ENCODE results near the gene GCLC. TPM values are rescaled to one million over a fixed set of nuclear protein-coding genes. Genes with fewer than 3 reads are reported as not detected.
"Not testable (repeated sequence)": the region's sequence is repeated elsewhere in the genome, so short reads cannot be mapped to it uniquely, and the experiment has no call there.

Gene GCLC
- total RNA-seq, 1 experiment from 2014 or later: 88.9 TPM

DNA sequence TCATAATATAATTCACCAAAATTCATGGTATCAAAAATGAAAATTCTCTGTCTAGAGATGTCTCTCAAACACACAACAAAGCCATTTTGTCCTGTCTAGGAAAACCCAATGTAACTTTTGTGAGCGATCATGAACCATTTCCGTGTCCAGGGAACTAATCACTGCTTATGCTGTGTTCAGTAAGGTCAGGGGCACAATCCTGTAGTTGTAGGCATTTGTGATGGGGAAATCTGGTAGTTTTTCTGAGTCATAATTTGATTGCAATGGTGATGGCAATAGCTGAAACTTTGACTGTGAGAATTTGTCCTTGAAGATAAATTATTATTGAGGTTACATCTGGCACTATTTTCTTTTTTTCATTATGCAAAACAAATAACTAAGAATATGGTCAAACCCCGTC, 21.0 kb upstream of the GCLC start:
- ChIA-PET POLR2A (no interaction called here), CTCF (no interaction called here)
- Histone ChIP-seq H3K9me3 (0 out of 2 replicates have a peak, but pooled peaks cover 13% of the 10 kb centered on the region), H3K27me3 (replicated peaks; ENCODE audit: control insufficient read depth, insufficient read depth, low read length) (no peaks in the 10 kb centered on the region), H3K4me1 (0 out of 2 replicates have a peak, but pooled peaks cover 3% of the 10 kb centered on the region), H3K4me3 (ENCODE audit: low read depth, low read length) (no peak overlapping the region), H3K36me3 (ENCODE audit: control insufficient read depth, insufficient read depth, low read length) (no peaks in the 10 kb centered on the region)
- Mint-ChIP-seq H3K4me3 (ENCODE audit: unreplicated experiment) (no peak overlapping the region), H3K27ac (ENCODE audit: unreplicated experiment) (no peak overlapping the region), H3K9me3 (ENCODE audit: unreplicated experiment) (peaks cover 10% of the 10 kb centered on the region), H3K4me1 (ENCODE audit: low read depth, unreplicated experiment) (no peaks in the 10 kb centered on the region), H3K36me3 (ENCODE audit: insufficient read depth, unreplicated experiment) (no peaks in the 10 kb centered on the region), H3K27me3 (ENCODE audit: insufficient read depth, unreplicated experiment) (no peaks in the 10 kb centered on the region)
- no peak for TF ChIP-seq CTCF (IDR thresholded peaks at IDR 0.05; ENCODE audit: insufficient read depth in 1 of 2, low read depth in 1 of 2, low read length in 1 of 2, severe bottlenecking in 1 of 2, unreplicated experiment in 1 of 2)
- BruUV-seq (replicated peaks): no TSS peak
- intact Hi-C loops (cut with micrococcal nuclease; ENCODE audit: unreplicated experiment): loop anchor here (10.0 kb wide), 1 partner anchor 771 kb away; no protein-coding TSS in a partner anchor
- no peak for DNase-seq

DNA sequence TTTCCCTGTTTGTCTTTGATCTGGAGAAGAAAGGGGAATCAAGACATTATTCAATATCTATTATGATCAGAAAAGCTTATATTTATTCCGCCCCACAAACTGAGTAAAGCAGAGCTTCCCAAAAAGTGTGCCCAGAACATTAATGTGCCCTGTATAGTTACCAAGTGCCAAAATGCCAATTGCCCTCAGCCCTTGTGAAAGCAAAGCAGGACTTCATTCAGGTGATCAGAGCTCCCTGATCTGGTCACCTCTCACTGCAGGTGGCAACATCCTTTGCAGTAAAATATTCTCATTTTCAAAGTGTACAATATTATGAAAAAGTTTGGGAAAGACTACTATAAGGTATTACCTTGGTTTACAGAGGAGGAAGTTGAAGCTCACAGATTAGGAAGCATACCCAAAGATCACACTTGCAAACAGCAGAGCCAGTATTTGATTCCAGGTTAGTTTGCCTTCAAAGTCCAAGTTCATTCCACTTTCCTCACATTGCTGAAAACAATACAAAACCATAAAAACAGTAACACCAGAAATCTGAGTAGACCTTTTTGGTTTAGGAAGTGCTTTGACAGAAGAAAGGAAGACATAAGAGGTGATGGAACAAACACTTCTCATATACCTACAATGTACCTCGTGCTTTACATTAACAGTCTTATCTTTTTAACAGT, 19.6 kb upstream of the GCLC start:
- no peaks in the 10 kb centered on the region for H3K36me3 ChIP-seq (ENCODE audit: control insufficient read depth, insufficient read depth, low read length)
- H3K9me3 Mint-ChIP-seq (ENCODE audit: unreplicated experiment): peaks cover 10% of the 10 kb centered on the region
- no peak overlapping the region for H3K27ac Mint-ChIP-seq (ENCODE audit: unreplicated experiment)
- BruUV-seq (replicated peaks): no TSS peak
- no peaks in the 10 kb centered on the region for H3K27me3 ChIP-seq (replicated peaks; ENCODE audit: control insufficient read depth, insufficient read depth, low read length)
- H3K4me3 Mint-ChIP-seq (ENCODE audit: unreplicated experiment): no peak overlapping the region
- H3K4me1 ChIP-seq: no peaks in the 10 kb centered on the region
- H3K9me3 ChIP-seq: peaks cover 25% of the 10 kb centered on the region
- ChIA-PET CTCF (no interaction called here), POLR2A (no interaction called here)
- H3K36me3 Mint-ChIP-seq (ENCODE audit: insufficient read depth, unreplicated experiment): no peaks in the 10 kb centered on the region
- H3K4me1 Mint-ChIP-seq (ENCODE audit: low read depth, unreplicated experiment): no peaks in the 10 kb centered on the region
- H3K27me3 Mint-ChIP-seq (ENCODE audit: insufficient read depth, unreplicated experiment): no peaks in the 10 kb centered on the region
- no peak overlapping the region for H3K4me3 ChIP-seq (ENCODE audit: low read depth, low read length)
- no peak for TF ChIP-seq CTCF (IDR thresholded peaks at IDR 0.05; ENCODE audit: insufficient read depth in 1 of 2, low read depth in 1 of 2, low read length in 1 of 2, severe bottlenecking in 1 of 2, unreplicated experiment in 1 of 2)
- no peak for DNase-seq
- intact Hi-C loops (cut with micrococcal nuclease; ENCODE audit: unreplicated experiment): loop anchor here (10.0 kb wide), 1 partner anchor 770 kb away; no protein-coding TSS in a partner anchor

GRCh38 chr6:53556986-53557715, 12.2 kb upstream of the GCLC start:
- H3K36me3 ChIP-seq (ENCODE audit: control insufficient read depth, insufficient read depth, low read length): no peaks in the 10 kb centered on the region
- Mint-ChIP-seq H3K36me3 (ENCODE audit: insufficient read depth, unreplicated experiment) (no peaks in the 10 kb centered on the region), H3K4me3 (ENCODE audit: unreplicated experiment) (no peak overlapping the region), H3K9me3 (ENCODE audit: unreplicated experiment) (peaks cover 30% of the 10 kb centered on the region), H3K4me1 (ENCODE audit: low read depth, unreplicated experiment) (no peaks in the 10 kb centered on the region), H3K27ac (ENCODE audit: unreplicated experiment) (no peak overlapping the region), H3K27me3 (ENCODE audit: insufficient read depth, unreplicated experiment) (no peaks in the 10 kb centered on the region)
- peaks cover 40% of the 10 kb centered on the region for H3K9me3 ChIP-seq
- H3K27me3 ChIP-seq (replicated peaks; ENCODE audit: control insufficient read depth, insufficient read depth, low read length): no peaks in the 10 kb centered on the region
- DNase-seq: no peak
- TF ChIP-seq CTCF (IDR thresholded peaks at IDR 0.05; ENCODE audit: insufficient read depth in 1 of 2, low read depth in 1 of 2, low read length in 1 of 2, severe bottlenecking in 1 of 2, unreplicated experiment in 1 of 2): no peak
- H3K4me1 ChIP-seq: no peaks in the 10 kb centered on the region
- ChIA-PET POLR2A (no interaction called here), CTCF (no interaction called here)
- intact Hi-C loops (cut with micrococcal nuclease; ENCODE audit: unreplicated experiment): no loop called here
- no peak overlapping the region for H3K4me3 ChIP-seq (ENCODE audit: low read depth, low read length)
- no TSS peak for BruUV-seq (replicated peaks)

GRCh38 chr6:53553600-53553999, 8.7 kb upstream of the GCLC start:
- BruUV-seq (replicated peaks); CTCF ChIA-PET; H3K4me3 Mint-ChIP-seq (ENCODE audit: unreplicated experiment); H3K27me3 ChIP-seq (replicated peaks; ENCODE audit: control insufficient read depth, insufficient read depth, low read length); H3K4me1 ChIP-seq; H3K27me3 Mint-ChIP-seq (ENCODE audit: insufficient read depth, unreplicated experiment); H3K36me3 Mint-ChIP-seq (ENCODE audit: insufficient read depth, unreplicated experiment); H3K4me3 ChIP-seq (ENCODE audit: low read depth, low read length); H3K36me3 ChIP-seq (ENCODE audit: control insufficient read depth, insufficient read depth, low read length); DNase-seq; intact Hi-C loops (cut with micrococcal nuclease; ENCODE audit: unreplicated experiment); H3K4me1 Mint-ChIP-seq (ENCODE audit: low read depth, unreplicated experiment); POLR2A ChIA-PET; H3K27ac Mint-ChIP-seq (ENCODE audit: unreplicated experiment): not testable (repeated sequence)
- H3K9me3 Mint-ChIP-seq (ENCODE audit: unreplicated experiment): peaks cover 28% of the 10 kb centered on the region
- peaks cover 11% of the 10 kb centered on the region for H3K9me3 ChIP-seq

DNA sequence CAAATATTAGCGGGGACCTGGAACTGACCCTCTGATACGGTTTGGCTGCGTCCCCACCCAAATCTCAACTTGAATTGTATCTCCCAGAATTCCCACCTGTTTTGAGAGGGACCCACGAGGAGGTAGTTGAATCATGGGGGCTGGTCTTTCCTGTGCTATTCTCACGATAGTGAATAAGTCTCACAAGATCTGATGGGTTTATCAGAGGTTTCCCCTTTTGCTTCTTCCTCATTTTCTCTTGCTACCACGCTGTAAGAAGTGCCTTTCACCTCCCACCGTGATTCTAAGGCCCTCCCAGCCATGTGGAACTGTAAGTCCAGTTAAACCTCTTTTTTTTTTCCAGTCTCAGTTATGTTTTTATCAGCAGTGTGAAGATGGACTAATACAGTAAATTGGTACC, 6.8 kb upstream of the GCLC start:
- POLR2A ChIA-PET, CTCF ChIA-PET: not testable (repeated sequence)

More for the DNA sequence above, 6.8 kb upstream of the GCLC start:
- H3K4me3 ChIP-seq (ENCODE audit: low read depth, low read length); H3K9me3 ChIP-seq; H3K36me3 Mint-ChIP-seq (ENCODE audit: insufficient read depth, unreplicated experiment); H3K27me3 ChIP-seq (replicated peaks; ENCODE audit: control insufficient read depth, insufficient read depth, low read length); intact Hi-C loops (cut with micrococcal nuclease; ENCODE audit: unreplicated experiment); H3K4me1 ChIP-seq; H3K4me3 Mint-ChIP-seq (ENCODE audit: unreplicated experiment); H3K36me3 ChIP-seq (ENCODE audit: control insufficient read depth, insufficient read depth, low read length); DNase-seq; H3K27ac Mint-ChIP-seq (ENCODE audit: unreplicated experiment); BruUV-seq (replicated peaks); H3K4me1 Mint-ChIP-seq (ENCODE audit: low read depth, unreplicated experiment); H3K27me3 Mint-ChIP-seq (ENCODE audit: insufficient read depth, unreplicated experiment): not testable (repeated sequence)
- peaks cover 16% of the 10 kb centered on the region for H3K9me3 Mint-ChIP-seq (ENCODE audit: unreplicated experiment)
